Stimulated activated naive CD8-positive, alpha-beta T cell treated with anti-CD3 and anti-CD28 coated beads, Interleukin-15, Interleukin-2, amounts not matched to agents 100 ng/mL and 50 ng/mL, for 24 hours (primary cell): ENCODE data around the gene ARMC5.
A peak's percentile ranks its signal among the peaks of the same experiment; 100 is the strongest.

Experiments
- H3K27ac Mint-ChIP-seq: one replicate; pipeline ENCODE4 v1.8.0; 2021; ENCODE audit warnings: mild to moderate bottlenecking, mixed read lengths
- H3K27me3 Mint-ChIP-seq: one replicate; pipeline ENCODE4 v1.8.0; 2021; ENCODE audit warnings: mixed read lengths
- H3K36me3 Mint-ChIP-seq: one replicate; pipeline ENCODE4 v1.8.0; 2021; ENCODE audit warnings: low read depth, mixed read lengths
- H3K4me1 Mint-ChIP-seq: one replicate; pipeline ENCODE4 v1.8.0; 2021; ENCODE audit warnings: low read depth, mixed read lengths
- H3K4me3 Mint-ChIP-seq: one replicate; pipeline ENCODE4 v1.8.0; 2021; ENCODE audit warnings: mild to moderate bottlenecking, mixed read lengths
- H3K9me3 Mint-ChIP-seq: one replicate; pipeline ENCODE4 v1.8.0; 2021; ENCODE audit warnings: mixed read lengths

Gene ARMC5

GRCh38 chr16:31507617-31507928, 48.3 kb downstream of the ARMC5 start:
- Mint-ChIP-seq H3K4me3 (peak overlapping the region; percentile 92), H3K4me1 (peaks cover 48% of the 10 kb centered on the region), H3K27me3 (no peaks in the 10 kb centered on the region), H3K36me3 (peaks cover 9% of the 10 kb centered on the region), H3K9me3 (no peaks in the 10 kb centered on the region), H3K27ac (peak overlapping the region; percentile 89)

GRCh38 chr16:31507929-31508705, 48.8 kb downstream of the ARMC5 start, which contains the start of gene RUSF1:
Gene RUSF1, minus strand, starts transcription at chr16:31508391. Its CDS starts 18 bp downstream, at chr16:31508373.
- Mint-ChIP-seq H3K4me1 (peaks cover 48% of the 10 kb centered on the region), H3K4me3 (peak within 1 kb of the TSS; percentile 92), H3K9me3 (no peaks in the 10 kb centered on the region), H3K27me3 (no peaks in the 10 kb centered on the region), H3K27ac (peak within 1 kb of the TSS; percentile 98), H3K36me3 (peaks cover 9% of the 10 kb centered on the region)

GRCh38 chr16:31508706-31509195, 49.5 kb downstream of the ARMC5 start:
- Mint-ChIP-seq H3K36me3 (peaks cover 9% of the 10 kb centered on the region), H3K27ac (peak overlapping the region; percentile 98), H3K27me3 (no peaks in the 10 kb centered on the region), H3K4me3 (peak overlapping the region; percentile 92), H3K9me3 (no peaks in the 10 kb centered on the region), H3K4me1 (peaks cover 48% of the 10 kb centered on the region)

GRCh38 chr16:31513126-31513525, 53.8 kb downstream of the ARMC5 start:
- Mint-ChIP-seq H3K36me3 (no peaks in the 10 kb centered on the region), H3K4me3 (no peak overlapping the region), H3K27ac (no peak overlapping the region), H3K27me3 (no peaks in the 10 kb centered on the region), H3K4me1 (peaks cover 18% of the 10 kb centered on the region), H3K9me3 (peaks cover 4% of the 10 kb centered on the region)

GRCh38 chr16:31513884-31514283, 54.6 kb downstream of the ARMC5 start:
- Mint-ChIP-seq H3K9me3 (peaks cover 4% of the 10 kb centered on the region), H3K27me3 (no peaks in the 10 kb centered on the region), H3K36me3 (no peaks in the 10 kb centered on the region), H3K27ac (no peak overlapping the region), H3K4me1 (peaks cover 14% of the 10 kb centered on the region), H3K4me3 (no peak overlapping the region)
